SK-N-MC (cell line): ENCODE data around the gene CNNM1.

Experiments used
- EZH2 ChIP-seq: fragments of 200-600 bp; sonication (generic); IDR thresholded peaks from one replicate; pipeline ENCODE4 v1.6.1; 2017; ENCODE audit warnings: antibody characterized with exemption
- POLR2AphosphoS5 ChIP-seq: IDR thresholded peaks from 2 replicates; pipeline ENCODE4 v1.6.1; 2012; ENCODE audit warnings: mild to moderate bottlenecking, low read depth, low read length, borderline replicate concordance

DNA sequence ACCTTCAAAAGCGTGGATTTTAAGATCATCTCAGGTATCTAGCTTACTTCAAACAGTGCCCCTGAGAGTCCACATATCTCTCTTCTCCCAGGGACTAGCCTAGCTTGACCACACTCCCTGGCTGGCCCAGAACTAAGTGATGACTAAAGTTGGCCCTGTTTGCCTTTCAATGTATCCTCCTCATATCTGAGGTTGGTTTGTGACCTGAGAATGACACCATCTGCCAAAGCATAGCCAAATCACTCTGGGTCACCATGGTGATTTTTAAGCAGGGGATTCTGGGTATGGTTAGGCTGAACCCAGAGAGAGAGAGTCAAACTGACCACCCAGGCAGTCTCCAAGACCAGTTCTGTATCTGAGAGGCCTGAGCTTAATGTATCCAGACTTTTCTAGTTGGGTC is 16.2 kb downstream of the CNNM1 start:
- no peak for TF ChIP-seq EZH2
- no peak for TF ChIP-seq POLR2AphosphoS5
